Measurements from ENCODE around the gene ZNF579. TPM values are rescaled to one million over a fixed set of nuclear protein-coding genes. Genes with fewer than 3 reads are reported as not detected.

Gene ZNF579
- total RNA-seq, 2 experiments from 2014 or later = 6.1 to 11.1 TPM

DNA sequence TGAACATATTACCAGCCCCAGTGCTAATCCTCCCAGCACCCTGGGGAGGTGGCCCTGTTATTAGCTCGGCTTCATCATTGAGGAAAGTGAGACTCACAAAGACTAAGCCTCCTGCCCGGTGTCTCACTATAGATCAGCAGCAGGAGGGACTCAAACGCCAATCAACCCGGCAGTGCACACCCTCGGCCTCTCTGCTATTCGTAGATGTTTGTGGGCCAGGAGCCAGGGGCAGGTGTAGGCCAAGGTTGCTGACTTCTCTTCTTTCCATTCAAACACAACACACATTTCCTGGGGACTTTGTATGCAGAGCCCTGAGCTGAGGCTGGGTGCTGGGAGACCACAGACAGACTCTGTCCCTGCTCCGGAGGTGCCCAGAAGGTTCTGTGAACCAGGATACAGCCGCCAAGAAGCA lies 25.9 kb downstream of the ZNF579 start:
- no peak for DNase-seq (ENCODE audit: low spot score)
- no peak for TF ChIP-seq EZH2phosphoT487 (IDR thresholded peaks at IDR 0.05; ENCODE audit: borderline replicate concordance, low read depth, low read length)
- TF ChIP-seq, protein P1, sequence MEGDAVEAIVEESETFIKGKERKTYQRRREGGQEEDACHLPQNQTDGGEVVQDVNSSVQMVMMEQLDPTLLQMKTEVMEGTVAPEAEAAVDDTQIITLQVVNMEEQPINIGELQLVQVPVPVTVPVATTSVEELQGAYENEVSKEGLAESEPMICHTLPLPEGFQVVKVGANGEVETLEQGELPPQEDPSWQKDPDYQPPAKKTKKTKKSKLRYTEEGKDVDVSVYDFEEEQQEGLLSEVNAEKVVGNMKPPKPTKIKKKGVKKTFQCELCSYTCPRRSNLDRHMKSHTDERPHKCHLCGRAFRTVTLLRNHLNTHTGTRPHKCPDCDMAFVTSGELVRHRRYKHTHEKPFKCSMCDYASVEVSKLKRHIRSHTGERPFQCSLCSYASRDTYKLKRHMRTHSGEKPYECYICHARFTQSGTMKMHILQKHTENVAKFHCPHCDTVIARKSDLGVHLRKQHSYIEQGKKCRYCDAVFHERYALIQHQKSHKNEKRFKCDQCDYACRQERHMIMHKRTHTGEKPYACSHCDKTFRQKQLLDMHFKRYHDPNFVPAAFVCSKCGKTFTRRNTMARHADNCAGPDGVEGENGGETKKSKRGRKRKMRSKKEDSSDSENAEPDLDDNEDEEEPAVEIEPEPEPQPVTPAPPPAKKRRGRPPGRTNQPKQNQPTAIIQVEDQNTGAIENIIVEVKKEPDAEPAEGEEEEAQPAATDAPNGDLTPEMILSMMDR (conservative IDR thresholded peaks at IDR 0.05; ENCODE audit: low read length) = no peak
- H3K9me3 ChIP-seq (ENCODE audit: low read length) = no peaks in the 10 kb centered on the region
- H3K9me2 ChIP-seq (ENCODE audit: insufficient read depth, low read length) = no peaks in the 10 kb centered on the region
- ChIA-PET CTCF (ENCODE audit: unreplicated experiment) (no interaction called here), POLR2A (no interaction called here)
- H3K4me3 ChIP-seq (ENCODE audit: low read depth, low read length, poor library complexity, severe bottlenecking) = no peak overlapping the region
- H3K4me2 ChIP-seq (ENCODE audit: low read length) = no peak overlapping the region
- H2AFZ ChIP-seq (ENCODE audit: low read length) = no peak overlapping the region
- intact Hi-C loops (cut with micrococcal nuclease; ENCODE audit: unreplicated experiment) = no loop called here
- H4K20me1 ChIP-seq (ENCODE audit: insufficient read depth, low read length) = no peaks in the 10 kb centered on the region
- no TSS peak for BruUV-seq (replicated peaks)
- no peaks in the 10 kb centered on the region for H3K36me3 ChIP-seq (ENCODE audit: insufficient read depth, low read length)
- peaks cover 4% of the 10 kb centered on the region for H3K4me1 ChIP-seq (ENCODE audit: insufficient read depth, low read length, poor library complexity, severe bottlenecking)
- H3K27ac ChIP-seq (ENCODE audit: low read depth, low read length, poor library complexity, severe bottlenecking) = no peak overlapping the region
- H3K79me2 ChIP-seq (ENCODE audit: insufficient read depth, low read depth, low read length) = no peaks in the 10 kb centered on the region

DNA sequence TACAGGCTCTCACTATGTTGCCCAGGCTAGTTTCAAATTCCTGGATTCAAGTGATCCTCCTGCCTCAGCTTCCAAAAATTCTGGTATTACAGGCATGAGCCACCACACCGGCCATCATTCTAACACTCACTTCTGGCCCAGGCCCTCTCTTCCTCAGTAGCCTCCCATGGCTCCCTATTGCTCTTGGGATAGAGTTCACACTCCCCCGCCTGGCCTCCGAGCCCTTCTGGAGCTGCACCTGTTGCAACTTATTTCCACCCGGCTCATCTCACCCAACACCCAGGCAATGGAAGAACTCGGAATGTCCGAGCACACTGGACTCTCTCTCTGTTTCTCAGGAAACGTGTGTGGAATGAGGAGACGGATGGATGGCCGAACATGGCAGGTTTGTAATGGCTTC lies 26.3 kb downstream of the ZNF579 start:
- Histone ChIP-seq H3K27ac (ENCODE audit: low read depth, low read length, poor library complexity, severe bottlenecking) (no peak overlapping the region), H3K4me2 (ENCODE audit: low read length) (no peak overlapping the region), H3K9me2 (ENCODE audit: insufficient read depth, low read length) (no peaks in the 10 kb centered on the region), H4K20me1 (ENCODE audit: insufficient read depth, low read length) (no peaks in the 10 kb centered on the region), H3K4me1 (ENCODE audit: insufficient read depth, low read length, poor library complexity, severe bottlenecking) (peaks cover 8% of the 10 kb centered on the region), H3K4me3 (ENCODE audit: low read depth, low read length, poor library complexity, severe bottlenecking) (no peak overlapping the region), H3K36me3 (ENCODE audit: insufficient read depth, low read length) (no peaks in the 10 kb centered on the region), H2AFZ (ENCODE audit: low read length) (no peak overlapping the region), H3K79me2 (ENCODE audit: insufficient read depth, low read depth, low read length) (no peaks in the 10 kb centered on the region), H3K9me3 (ENCODE audit: low read length) (no peaks in the 10 kb centered on the region)
- intact Hi-C loops (cut with micrococcal nuclease; ENCODE audit: unreplicated experiment) = no loop called here
- TF ChIP-seq EZH2phosphoT487 (IDR thresholded peaks at IDR 0.05; ENCODE audit: borderline replicate concordance, low read depth, low read length) = no peak
- TF ChIP-seq, protein P1 (conservative IDR thresholded peaks at IDR 0.05; ENCODE audit: low read length) = no peak
- DNase-seq (ENCODE audit: low spot score) = no peak
- no TSS peak for BruUV-seq (replicated peaks)
- ChIA-PET POLR2A (no interaction called here), CTCF (ENCODE audit: unreplicated experiment) (no interaction called here)

DNA sequence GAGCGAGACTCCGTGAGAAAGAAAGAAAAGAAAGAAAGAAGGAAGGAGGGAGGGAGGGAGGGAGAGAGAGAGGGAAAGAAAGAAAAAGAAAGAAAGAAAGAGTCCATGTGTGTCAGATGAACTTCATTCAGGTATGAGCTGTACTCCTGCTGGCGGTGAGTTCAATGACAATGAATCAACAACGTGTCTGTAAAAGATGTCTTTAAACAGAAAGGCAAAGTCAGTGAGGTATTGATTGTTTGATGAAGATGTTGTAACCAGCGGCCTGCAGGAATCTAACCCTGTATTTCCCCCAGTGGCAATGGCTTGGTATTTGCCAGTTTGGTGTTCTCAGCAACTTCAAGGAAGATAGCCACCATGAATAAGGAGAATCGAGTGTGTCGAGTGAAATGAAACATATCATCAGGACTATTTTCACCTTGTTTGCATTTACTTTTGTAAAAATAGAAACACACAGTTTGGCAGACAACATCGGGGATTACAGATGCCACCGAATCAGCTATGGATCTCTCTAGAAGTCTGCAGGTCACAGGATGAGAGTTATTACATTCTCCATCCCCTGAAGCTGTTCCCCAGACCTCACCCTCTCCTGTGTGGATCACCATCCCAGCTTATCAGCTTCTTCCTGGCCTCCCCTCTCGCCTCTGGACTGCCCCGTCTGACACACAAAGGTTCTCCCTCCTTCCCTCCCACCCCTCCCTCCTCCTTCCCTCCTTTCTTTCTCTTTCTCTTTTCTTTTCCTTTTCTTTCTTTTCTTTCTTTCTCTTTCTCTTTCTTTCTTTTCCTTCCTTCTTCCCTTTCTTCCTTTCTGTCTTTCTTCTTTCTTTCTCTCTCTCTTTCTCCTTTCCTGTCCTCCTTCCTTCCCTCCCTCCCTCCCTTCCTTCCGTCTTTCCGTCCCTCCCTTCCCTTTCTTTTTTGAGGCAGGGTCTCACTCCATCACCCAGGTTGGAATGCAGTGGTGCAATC lies 27.1 kb downstream of the ZNF579 start:
- TF ChIP-seq, protein P1 (conservative IDR thresholded peaks at IDR 0.05; ENCODE audit: low read length) = no peak
- TF ChIP-seq EZH2phosphoT487 (IDR thresholded peaks at IDR 0.05; ENCODE audit: borderline replicate concordance, low read depth, low read length) = no peak
- intact Hi-C loops (cut with micrococcal nuclease; ENCODE audit: unreplicated experiment) = no loop called here
- Histone ChIP-seq H3K4me3 (ENCODE audit: low read depth, low read length, poor library complexity, severe bottlenecking) (no peak overlapping the region), H3K4me2 (ENCODE audit: low read length) (no peak overlapping the region), H3K27ac (ENCODE audit: low read depth, low read length, poor library complexity, severe bottlenecking) (no peak overlapping the region), H3K9me2 (ENCODE audit: insufficient read depth, low read length) (no peaks in the 10 kb centered on the region), H3K79me2 (ENCODE audit: insufficient read depth, low read depth, low read length) (no peaks in the 10 kb centered on the region), H3K9me3 (ENCODE audit: low read length) (no peaks in the 10 kb centered on the region), H3K4me1 (ENCODE audit: insufficient read depth, low read length, poor library complexity, severe bottlenecking) (peaks cover 8% of the 10 kb centered on the region), H3K36me3 (ENCODE audit: insufficient read depth, low read length) (no peaks in the 10 kb centered on the region), H2AFZ (ENCODE audit: low read length) (no peak overlapping the region), H4K20me1 (ENCODE audit: insufficient read depth, low read length) (no peaks in the 10 kb centered on the region)
- BruUV-seq (replicated peaks) = no TSS peak
- ChIA-PET CTCF (ENCODE audit: unreplicated experiment) (interaction anchor here (0.6 kb wide), 1 partner anchor 75 kb away, joined by 3 read pairs; no protein-coding TSS in a partner anchor), POLR2A (no interaction called here)
- no peak for DNase-seq (ENCODE audit: low spot score)

All from OCI-LY7 (cell line).